Stomach (tissue), 4 donors: ENCODE measurements around the gene DICER1.
"Not testable (repeated sequence)": the region's sequence is repeated elsewhere in the genome, so short reads cannot be mapped to it uniquely, and the experiment has no call there.

Experiments
- CTCF ChIP-seq, 7 experiments: fragments of 450-650 bp in 4 of 7; fragments of 200-600 bp in 3 of 7; sonication (generic) in 3 of 7; IDR thresholded peaks; one replicate each; pipeline ENCODE4 v1.5.1; 2016 to 2019; ENCODE audit warnings: antibody characterized with exemption in 7 of 7, control low read depth in 2 of 7, mild to moderate bottlenecking in 1 of 7
- EP300 ChIP-seq: sonication (generic); formaldehyde crosslinking; IDR thresholded peaks from one replicate; pipeline ENCODE4 v1.6.1; 2017; ENCODE audit warnings: antibody characterized with exemption
- POLR2A ChIP-seq, 4 donors: fragments of 450-650 bp; IDR thresholded peaks; one replicate each; pipeline ENCODE4 v1.6.1; 2016; ENCODE audit warnings: antibody characterized with exemption in 4 of 4, control low read depth in 2 of 4, mild to moderate bottlenecking in 1 of 4, moderate library complexity in 1 of 4
- POLR2AphosphoS5 ChIP-seq, 3 donors: sonication (generic); formaldehyde crosslinking; IDR thresholded peaks; one replicate each; pipeline ENCODE4 v1.6.1; 2016; ENCODE audit warnings: antibody characterized with exemption in 3 of 3

- TF ChIP-seq CTCF (IDR thresholded peaks at IDR 0.05); POLR2A (IDR thresholded peaks at IDR 0.05); EP300; POLR2AphosphoS5 (IDR thresholded peaks at IDR 0.05): not testable (repeated sequence)
Measured at GRCh38 chr14:95138455-95138854, 18.9 kb downstream of the DICER1 start.
